Small intestine (tissue), 7 donors: ENCODE data around the gene PDCD11. TPM values are rescaled to one million over a fixed set of nuclear protein-coding genes. Genes with fewer than 3 reads are reported as not detected.

Source experiments
- DNase-seq, 2 donors: peaks; one replicate each; pipeline versions ENCODE4 v3.0.0 to v3.0.0-alpha.2; 2013
- FAIRE-seq: peaks from 2 replicates; lab custom pipeline; 2012; peaks lifted over from hg19 to GRCh38; lab: Jason Lieb, UNC
- H3K27ac ChIP-seq, 3 donors: one replicate each; pipeline ENCODE4 v1.5.1; 2013; ENCODE audit warnings: low read length in 2 of 3, mild to moderate bottlenecking in 2 of 3, control low read depth in 1 of 3, inconsistent platforms in 1 of 3, low read depth in 1 of 3, moderate library complexity in 1 of 3
- H3K27me3 ChIP-seq, 3 donors: one replicate each; pipeline ENCODE4 v1.6.1; 2013; ENCODE audit warnings: low read length in 3 of 3, inconsistent platforms in 1 of 3; ENCODE audit not compliant: control insufficient read depth in 3 of 3, insufficient read depth in 3 of 3
- H3K36me3 ChIP-seq, 3 donors: one replicate each; pipeline ENCODE4 v1.6.1; 2013; ENCODE audit warnings: low read length in 3 of 3, inconsistent platforms in 1 of 3, low read depth in 1 of 3, mild to moderate bottlenecking in 1 of 3, moderate library complexity in 1 of 3; ENCODE audit not compliant: control insufficient read depth in 3 of 3, insufficient read depth in 2 of 3
- H3K4me1 ChIP-seq, 3 donors: one replicate each; pipeline ENCODE4 v1.6.1; 2013; ENCODE audit warnings: low read length in 2 of 3, inconsistent platforms in 1 of 3, low read depth in 1 of 3, mild to moderate bottlenecking in 1 of 3, moderate library complexity in 1 of 3; ENCODE audit not compliant: control insufficient read depth in 3 of 3, insufficient read depth in 2 of 3
- H3K4me3 ChIP-seq, 3 donors: one replicate each; pipeline ENCODE4 v1.5.1; 2013; ENCODE audit warnings: low read length in 3 of 3, control low read depth in 1 of 3, inconsistent platforms in 1 of 3, low read depth in 1 of 3, mild to moderate bottlenecking in 1 of 3, moderate library complexity in 1 of 3
- H3K9me3 ChIP-seq, 2 donors: one replicate each; pipeline ENCODE4 v1.6.1; 2013; ENCODE audit warnings: low read depth in 1 of 2, low read length in 1 of 2; ENCODE audit not compliant: control insufficient read depth in 2 of 2, insufficient read depth in 1 of 2
- WGBS, 3 donors: extraction: QIAGEN DNeasy Blood & Tissue Kit; methylation state at CpG; one replicate each; pipeline ENCODE4 v1.1.7; 2013; 5-methylcytosine and 5-hydroxymethylcytosine counted together
- polyA plus RNA-seq, 4 donors: library from polyadenylated mRNA; stranded (reverse) in 3 of 4; unstranded in 1 of 4; fragments of 200-250 nt in 3 of 4; fragments of 120-200 nt in 1 of 4; gene quantifications; one replicate each; pipeline versions ENCODE4 v1.2.1 to v1.2.3, GENCODE V29; 2013
- donor health status: healthy with polysubstance abuse.
- donor health status: control.
- donor health status: control.
- donor health status: Bipolar disorder and iron deficiency.
- donor health status: healthy.

Gene PDCD11
- polyA plus RNA-seq, 4 donors = 5.9 to 21.0 (median 13.3) TPM

DNA sequence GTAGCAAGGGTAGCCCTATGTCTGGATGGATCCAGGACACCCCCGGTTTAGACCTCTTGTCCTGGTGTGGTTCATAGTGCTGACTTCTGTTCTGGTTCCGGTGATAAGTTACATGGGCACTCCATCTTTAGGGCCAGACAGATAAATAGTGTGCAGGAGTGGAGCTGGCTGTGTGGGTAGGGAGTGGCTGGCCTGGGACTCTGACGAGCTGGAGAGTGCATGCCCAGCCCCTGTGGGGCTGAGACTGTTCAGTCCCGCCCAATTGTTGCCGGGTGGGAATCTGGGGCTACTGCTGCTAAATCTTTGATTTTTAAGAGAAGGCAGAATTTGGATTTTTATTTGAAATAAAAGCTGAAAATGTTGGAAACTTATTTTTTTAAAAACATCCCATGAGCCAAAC is 27.3 kb downstream of the PDCD11 start:
- Histone ChIP-seq H3K36me3 (peaks cover 13 to 77% (median 17%) of the 10 kb centered on the region in 3 donors), H3K4me1 (no peaks in the 10 kb centered on the region), H3K4me3 (no peak overlapping the region), H3K27me3 (no peaks in the 10 kb centered on the region), H3K9me3 (no peaks in the 10 kb centered on the region), H3K27ac (no peak overlapping the region)
- FAIRE-seq (no peak), DNase-seq (no peak)
- 88 to 94% (median 89%) methylated on average over 5 of the region's 5 CpGs for WGBS, 3 donors

DNA sequence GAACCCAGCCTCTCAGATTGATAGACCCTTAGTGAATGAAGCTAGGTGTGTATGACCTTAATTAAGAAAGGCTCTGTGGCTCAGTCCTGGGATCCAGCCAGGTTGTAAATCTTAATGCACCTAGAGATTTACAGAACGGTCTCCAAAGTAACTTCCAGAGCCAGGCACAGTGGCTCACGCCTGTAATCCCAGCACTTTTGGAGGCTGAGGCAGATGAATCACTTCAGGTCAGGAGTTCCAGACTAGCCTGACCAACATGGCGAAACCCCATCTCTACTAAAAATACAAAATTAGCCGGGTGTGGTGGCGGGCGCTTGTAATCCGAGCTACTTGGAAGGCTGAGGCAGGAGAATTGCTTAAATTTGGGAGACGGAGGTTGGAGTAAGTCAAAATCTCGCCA is 31.4 kb downstream of the PDCD11 start:
- Histone ChIP-seq H3K27me3 (no peaks in the 10 kb centered on the region), H3K36me3 (peaks cover 13 to 58% (median 27%) of the 10 kb centered on the region in 3 donors), H3K27ac (no peak overlapping the region), H3K9me3 (no peaks in the 10 kb centered on the region), H3K4me3 (no peak overlapping the region), H3K4me1 (no peaks in the 10 kb centered on the region)
- FAIRE-seq = no peak
- WGBS, 3 donors = 92 to 94% (median 94%) methylated on average over 9 of the region's 9 CpGs
- no peak for DNase-seq

DNA sequence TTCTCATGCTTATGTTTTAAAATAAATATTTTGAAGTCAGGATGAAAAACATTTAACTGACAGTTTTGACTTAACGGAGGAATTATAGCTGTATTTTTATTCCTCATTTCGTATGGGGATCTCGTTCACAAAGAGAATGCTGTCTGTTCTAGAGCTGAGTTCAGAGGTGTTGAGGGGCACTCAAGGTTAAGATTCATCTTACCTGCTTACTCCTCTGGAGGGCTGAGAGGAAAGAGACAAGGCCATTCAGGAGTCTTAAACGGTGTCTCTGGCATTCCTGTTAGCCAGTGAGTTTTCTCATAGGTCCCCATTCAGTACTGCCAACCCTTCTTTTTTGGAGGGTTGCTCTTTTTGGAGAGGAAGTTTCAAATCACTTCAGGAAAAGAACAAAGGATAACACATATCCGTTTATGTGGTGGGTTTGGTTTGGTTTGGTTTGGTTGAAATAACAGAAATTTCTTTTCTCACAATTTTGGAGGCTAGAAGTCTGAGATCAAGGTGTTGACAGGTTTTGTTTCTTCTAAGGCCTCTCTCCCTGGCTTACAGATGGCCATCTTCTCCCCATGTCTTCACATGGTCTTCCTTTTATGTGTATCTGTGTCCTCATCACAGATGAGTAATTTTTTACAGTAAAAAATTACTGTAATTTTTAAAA is 32.7 kb downstream of the PDCD11 start:
- FAIRE-seq (no peak), DNase-seq (no peak)
- Histone ChIP-seq H3K27me3 (no peaks in the 10 kb centered on the region), H3K36me3 (peaks cover 13 to 59% (median 24%) of the 10 kb centered on the region in 3 donors), H3K4me1 (no peaks in the 10 kb centered on the region), H3K9me3 (no peaks in the 10 kb centered on the region), H3K4me3 (no peak overlapping the region), H3K27ac (no peak overlapping the region)
- WGBS, 3 donors = 66 to 81% (median 71%) methylated on average over 5 of the region's 5 CpGs

DNA sequence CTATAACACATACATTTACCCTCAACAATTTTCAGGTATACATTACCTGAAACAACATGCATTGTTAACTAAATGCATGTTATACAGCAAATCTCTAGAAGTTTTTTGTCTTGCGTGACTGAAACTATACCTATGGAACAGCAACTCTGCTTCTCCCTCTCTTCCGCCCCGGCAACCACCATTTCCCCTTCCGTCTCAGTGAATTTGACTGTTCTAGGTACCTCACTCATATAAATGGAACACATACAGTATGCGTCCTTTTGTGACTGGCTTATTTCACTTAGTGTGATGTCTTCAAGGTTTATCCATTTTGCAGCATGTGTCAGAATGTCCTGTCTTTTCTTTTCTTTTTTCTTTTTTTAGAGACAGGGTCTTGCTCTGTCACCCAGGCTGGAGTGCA is 33.2 kb downstream of the PDCD11 start:
- peaks cover 17 to 62% (median 24%) of the 10 kb centered on the region in 3 donors for H3K36me3 ChIP-seq
- H3K27ac ChIP-seq = no peak overlapping the region
- DNase-seq (no peak), FAIRE-seq (no peak)
- H3K27me3 ChIP-seq = no peaks in the 10 kb centered on the region
- no peaks in the 10 kb centered on the region for H3K4me1 ChIP-seq
- H3K4me3 ChIP-seq = no peak overlapping the region
- 90 to 94% (median 92%) methylated on average over 5 of the region's 5 CpGs for WGBS, 3 donors
- no peaks in the 10 kb centered on the region for H3K9me3 ChIP-seq

DNA sequence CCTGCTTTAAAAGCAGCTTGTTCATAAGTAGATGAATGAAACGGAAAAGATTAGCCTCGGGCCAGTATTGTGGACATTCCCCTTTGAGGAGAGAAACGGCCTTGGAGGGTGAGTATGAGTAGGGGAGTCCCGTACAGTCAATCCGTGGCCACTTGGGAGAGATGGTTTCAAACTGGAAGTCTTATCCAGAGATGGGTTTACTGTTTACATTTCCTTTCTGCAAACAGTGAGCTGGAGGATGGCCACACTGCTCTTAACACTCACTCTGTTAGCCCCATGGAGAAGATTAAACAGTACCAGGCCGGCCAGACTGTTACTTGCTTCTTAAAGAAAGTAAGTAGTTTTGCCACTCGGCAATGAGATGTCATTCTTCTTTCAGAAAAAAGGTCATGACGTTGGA is 35.5 kb downstream of the PDCD11 start:
- Histone ChIP-seq H3K36me3 (peaks cover 12 to 64% (median 24%) of the 10 kb centered on the region in 3 donors), H3K4me1 (no peaks in the 10 kb centered on the region), H3K9me3 (no peaks in the 10 kb centered on the region), H3K27ac (no peak overlapping the region), H3K27me3 (no peaks in the 10 kb centered on the region), H3K4me3 (no peak overlapping the region)
- FAIRE-seq (no peak), DNase-seq (no peak)
- WGBS, 3 donors = 65 to 76% (median 73%) methylated on average over 8 of the region's 8 CpGs

DNA sequence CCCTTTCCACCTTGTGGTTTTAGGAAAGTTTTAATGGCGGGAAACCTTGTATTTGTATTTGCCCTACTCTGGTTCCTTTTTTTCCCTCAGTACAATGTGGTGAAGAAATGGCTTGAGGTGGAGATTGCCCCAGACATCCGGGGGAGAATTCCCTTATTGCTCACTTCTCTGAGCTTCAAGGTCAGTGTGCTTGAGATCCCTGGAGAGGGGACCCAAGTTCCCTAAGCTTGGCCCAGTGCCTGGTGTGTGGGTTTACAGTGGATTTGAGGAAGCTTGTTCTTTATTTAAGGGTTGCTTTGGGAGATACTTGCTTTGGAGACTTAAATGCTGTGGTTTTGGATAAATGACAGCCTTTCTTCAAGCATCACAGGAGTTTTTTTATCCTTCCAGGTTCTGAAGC is 37.4 kb downstream of the PDCD11 start:
- no peak overlapping the region for H3K27ac ChIP-seq
- no peak overlapping the region for H3K4me3 ChIP-seq
- no peak for DNase-seq
- H3K36me3 ChIP-seq = peaks cover 22 to 72% (median 23%) of the 10 kb centered on the region in 3 donors
- no peaks in the 10 kb centered on the region for H3K27me3 ChIP-seq
- no peaks in the 10 kb centered on the region for H3K9me3 ChIP-seq
- no peak for FAIRE-seq
- 57 to 81% (median 69%) methylated on average over 2 of the region's 2 CpGs for WGBS, 3 donors
- no peaks in the 10 kb centered on the region for H3K4me1 ChIP-seq

DNA sequence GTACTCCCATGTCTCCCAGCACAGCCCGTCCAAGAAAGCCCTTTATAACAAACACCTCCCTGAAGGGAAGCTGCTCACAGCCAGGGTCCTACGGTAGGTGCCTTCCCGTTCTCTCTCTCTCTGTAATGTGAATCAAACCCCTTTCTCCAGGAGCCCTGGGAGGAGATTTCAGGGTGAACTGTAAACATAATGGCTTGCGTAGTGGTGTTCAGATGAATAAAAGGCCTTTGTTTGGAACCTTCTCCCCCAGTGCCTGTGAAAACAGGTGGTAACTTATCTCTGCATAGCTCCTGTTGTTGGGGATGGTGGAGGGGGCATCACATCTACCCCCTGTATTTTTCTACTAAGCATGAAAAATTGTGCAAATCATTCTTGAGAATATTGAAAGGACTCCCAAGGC is 43.4 kb downstream of the PDCD11 start:
- Histone ChIP-seq H3K4me3 (no peak overlapping the region), H3K27me3 (no peaks in the 10 kb centered on the region), H3K4me1 (no peaks in the 10 kb centered on the region), H3K9me3 (no peaks in the 10 kb centered on the region), H3K36me3 (peaks cover 19 to 93% (median 29%) of the 10 kb centered on the region in 3 donors), H3K27ac (no peak overlapping the region)
- DNase-seq (no peak), FAIRE-seq (no peak)
- 84 to 90% (median 87%) methylated on average over 4 of the region's 4 CpGs for WGBS, 3 donors

DNA sequence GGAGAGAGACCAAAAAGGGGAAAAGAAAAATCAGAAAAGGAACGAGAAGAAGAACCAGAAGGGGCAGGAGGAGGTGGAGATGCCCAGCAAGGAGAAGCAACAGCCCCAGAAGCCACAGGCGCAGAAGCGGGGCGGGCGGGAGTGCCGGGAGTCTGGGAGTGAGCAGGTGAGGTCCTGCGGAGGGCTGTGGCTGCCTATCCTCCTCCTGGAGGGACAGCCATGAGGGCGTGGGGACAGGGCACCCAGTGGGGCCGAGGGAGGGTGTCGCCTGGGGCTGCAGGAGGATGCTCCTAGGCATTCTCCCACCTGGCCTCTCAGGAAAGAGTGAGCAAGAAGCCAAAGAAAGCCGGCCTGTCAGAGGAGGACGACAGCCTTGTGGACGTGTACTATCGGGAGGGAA is 44.0 kb downstream of the PDCD11 start:
- no peaks in the 10 kb centered on the region for H3K27me3 ChIP-seq
- no peak overlapping the region for H3K4me3 ChIP-seq
- no peaks in the 10 kb centered on the region for H3K9me3 ChIP-seq
- H3K36me3 ChIP-seq = peaks cover 23 to 96% (median 32%) of the 10 kb centered on the region in 3 donors
- FAIRE-seq (no peak), DNase-seq (no peak)
- WGBS, 3 donors = 94 to 96% (median 95%) methylated on average over 14 of the region's 14 CpGs
- no peaks in the 10 kb centered on the region for H3K4me1 ChIP-seq
- H3K27ac ChIP-seq = no peak overlapping the region

DNA sequence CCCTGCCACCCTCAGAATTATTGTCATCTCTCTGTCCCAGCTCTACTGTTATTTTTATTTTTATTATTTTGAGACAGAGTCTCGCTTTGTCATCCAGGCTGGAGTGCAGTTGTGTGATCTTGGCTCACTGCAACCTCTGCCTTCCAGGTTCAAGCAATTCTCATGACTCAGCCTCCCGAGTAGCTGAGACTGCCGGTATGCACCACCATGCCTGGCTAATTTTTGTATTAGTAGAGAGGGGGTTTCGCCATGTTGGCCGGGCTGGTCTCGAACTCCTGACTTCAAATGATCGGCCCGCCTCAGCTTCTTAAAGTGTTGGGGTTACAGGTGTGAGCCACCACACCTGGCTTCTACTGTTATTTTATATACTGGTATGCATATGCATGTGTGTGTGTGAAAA is 44.8 kb downstream of the PDCD11 start:
- no peak overlapping the region for H3K4me3 ChIP-seq
- WGBS, 3 donors = 95 to 97% (median 96%) methylated on average over 8 of the region's 8 CpGs
- no peaks in the 10 kb centered on the region for H3K4me1 ChIP-seq
- no peak overlapping the region for H3K27ac ChIP-seq
- no peak for DNase-seq
- FAIRE-seq = no peak
- no peaks in the 10 kb centered on the region for H3K27me3 ChIP-seq
- H3K9me3 ChIP-seq = no peaks in the 10 kb centered on the region
- peaks cover 25 to 96% (median 32%) of the 10 kb centered on the region in 3 donors for H3K36me3 ChIP-seq
